AG04450 (cell line): ENCODE measurements around the gene PLPPR3. TPM values are rescaled to one million over a fixed set of nuclear protein-coding genes. Genes with fewer than 3 reads are reported as not detected.
A peak's percentile ranks its signal among the peaks of the same experiment; 100 is the strongest.

Experiments used
- CTCF ChIA-PET: fragments of 300-600, 350-600 bp; formaldehyde crosslinking; extraction: SDS; loops from one replicate; lab custom pipeline; 2022; ENCODE audit warnings: antibody characterized with exemption, inconsistent platforms; lab: Charles Lee
- POLR2A ChIA-PET: fragments of 350-600 bp; formaldehyde crosslinking; extraction: SDS; loops from one replicate; lab custom pipeline; 2021; ENCODE audit warnings: antibody characterized with exemption, inconsistent platforms; lab: Yijun Ruan, JAX
- DNase-seq: peaks from one replicate; pipeline ENCODE4 v3.0.0-alpha.2; 2011; ENCODE audit warnings: low read depth, low spot score
- H3K27ac ChIP-seq: one replicate; pipeline ENCODE4 v1.5.1; 2012; ENCODE audit warnings: low read depth, low read length, control low read depth
- H3K27me3 ChIP-seq: one replicate; pipeline ENCODE4 v1.6.0; 2012; ENCODE audit warnings: low read length; ENCODE audit not compliant: control insufficient read depth, insufficient read depth
- H3K4me3 ChIP-seq: 2 replicates; pipeline ENCODE4 v1.5.1; 2011; ENCODE audit warnings: mild to moderate bottlenecking, low read depth, low read length, control low read depth
- H3K9me3 ChIP-seq: 2 replicates; pipeline ENCODE4 v1.5.1; 2012; ENCODE audit warnings: low read length; ENCODE audit not compliant: control insufficient read depth, insufficient read depth
- polyA plus RNA-seq: library from polyadenylated mRNA; depleted of rRNA; stranded (reverse); fragments of >200 nt; gene quantifications from 2 replicates; pipeline ENCODE4 v1.2.3, GENCODE V29; 2011
- TF ChIP-seq, protein P1 (sequence below): IDR thresholded peaks from 2 replicates; pipeline ENCODE4 v1.5.1; 2011; ENCODE audit warnings: low read depth, low read length, control low read depth, inconsistent platforms

PLPPR3 gene
- polyA plus RNA-seq, 1 experiment, result 1.3 TPM

DNA sequence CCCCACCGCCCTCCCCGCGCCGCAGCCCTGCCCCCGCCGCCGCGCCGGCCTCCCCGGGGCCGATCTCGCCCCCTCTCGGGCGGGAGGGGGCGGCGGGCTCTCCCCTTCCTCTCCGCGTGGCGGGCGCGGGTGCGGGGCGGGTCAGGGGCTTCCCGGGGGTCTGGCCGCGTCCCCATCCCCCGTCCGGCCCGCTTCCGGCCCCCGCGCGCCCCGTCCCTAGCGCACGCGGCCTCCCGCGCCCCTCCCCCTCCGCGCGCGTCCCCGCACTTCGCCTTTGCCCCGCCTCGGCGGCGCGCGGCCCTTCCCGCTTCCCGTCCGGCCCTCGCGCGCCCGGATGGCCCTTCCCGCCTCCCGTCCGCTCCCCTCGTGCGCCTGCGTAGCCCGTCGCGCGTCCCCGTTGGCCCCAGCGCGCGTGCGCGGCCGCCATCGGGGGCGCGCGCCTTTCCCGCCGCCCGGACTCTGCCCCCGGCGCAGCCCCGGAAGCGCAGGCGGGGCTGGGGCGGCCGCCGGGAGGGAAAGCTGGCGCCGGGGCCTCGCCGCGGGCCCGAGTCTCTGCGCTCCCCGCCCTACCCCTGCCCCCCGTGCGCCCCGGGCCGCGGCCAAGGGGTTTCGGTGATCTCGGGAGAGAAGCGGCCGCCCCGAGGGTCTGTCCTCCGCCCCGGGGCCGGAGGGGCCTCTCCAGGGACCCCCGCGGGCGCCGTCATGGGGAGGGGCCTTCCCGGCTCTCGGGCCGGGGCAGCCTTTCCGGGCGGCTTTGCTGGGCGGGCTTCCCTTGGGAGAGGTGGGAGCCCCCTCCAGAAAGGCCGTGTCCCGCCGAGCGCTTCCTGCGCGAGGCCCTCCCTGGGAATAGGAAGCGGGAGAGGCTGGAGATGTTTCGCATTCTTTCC lies 24.0 kb downstream of the PLPPR3 start:
- ChIA-PET CTCF (interaction anchor here (2.2 kb wide), 1 partner anchor 27 kb away, joined by 9 read pairs; no protein-coding TSS in a partner anchor), POLR2A (interaction anchor here (0.9 to 2.3 kb wide), 3 partner anchors 14 to 19 kb away, joined by 3 to 11 read pairs (median 5); no protein-coding TSS in a partner anchor)
- Histone ChIP-seq H3K27ac (peak overlapping the region; percentile 70), H3K27me3 (no peaks in the 10 kb centered on the region), H3K9me3 (no peaks in the 10 kb centered on the region; the same call in 1 of the 2 replicates), H3K4me3 (peak overlapping the region; percentile 90)
- DNase-seq, result peak; percentile 66
- TF ChIP-seq, protein P1, sequence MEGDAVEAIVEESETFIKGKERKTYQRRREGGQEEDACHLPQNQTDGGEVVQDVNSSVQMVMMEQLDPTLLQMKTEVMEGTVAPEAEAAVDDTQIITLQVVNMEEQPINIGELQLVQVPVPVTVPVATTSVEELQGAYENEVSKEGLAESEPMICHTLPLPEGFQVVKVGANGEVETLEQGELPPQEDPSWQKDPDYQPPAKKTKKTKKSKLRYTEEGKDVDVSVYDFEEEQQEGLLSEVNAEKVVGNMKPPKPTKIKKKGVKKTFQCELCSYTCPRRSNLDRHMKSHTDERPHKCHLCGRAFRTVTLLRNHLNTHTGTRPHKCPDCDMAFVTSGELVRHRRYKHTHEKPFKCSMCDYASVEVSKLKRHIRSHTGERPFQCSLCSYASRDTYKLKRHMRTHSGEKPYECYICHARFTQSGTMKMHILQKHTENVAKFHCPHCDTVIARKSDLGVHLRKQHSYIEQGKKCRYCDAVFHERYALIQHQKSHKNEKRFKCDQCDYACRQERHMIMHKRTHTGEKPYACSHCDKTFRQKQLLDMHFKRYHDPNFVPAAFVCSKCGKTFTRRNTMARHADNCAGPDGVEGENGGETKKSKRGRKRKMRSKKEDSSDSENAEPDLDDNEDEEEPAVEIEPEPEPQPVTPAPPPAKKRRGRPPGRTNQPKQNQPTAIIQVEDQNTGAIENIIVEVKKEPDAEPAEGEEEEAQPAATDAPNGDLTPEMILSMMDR, result no peak

DNA sequence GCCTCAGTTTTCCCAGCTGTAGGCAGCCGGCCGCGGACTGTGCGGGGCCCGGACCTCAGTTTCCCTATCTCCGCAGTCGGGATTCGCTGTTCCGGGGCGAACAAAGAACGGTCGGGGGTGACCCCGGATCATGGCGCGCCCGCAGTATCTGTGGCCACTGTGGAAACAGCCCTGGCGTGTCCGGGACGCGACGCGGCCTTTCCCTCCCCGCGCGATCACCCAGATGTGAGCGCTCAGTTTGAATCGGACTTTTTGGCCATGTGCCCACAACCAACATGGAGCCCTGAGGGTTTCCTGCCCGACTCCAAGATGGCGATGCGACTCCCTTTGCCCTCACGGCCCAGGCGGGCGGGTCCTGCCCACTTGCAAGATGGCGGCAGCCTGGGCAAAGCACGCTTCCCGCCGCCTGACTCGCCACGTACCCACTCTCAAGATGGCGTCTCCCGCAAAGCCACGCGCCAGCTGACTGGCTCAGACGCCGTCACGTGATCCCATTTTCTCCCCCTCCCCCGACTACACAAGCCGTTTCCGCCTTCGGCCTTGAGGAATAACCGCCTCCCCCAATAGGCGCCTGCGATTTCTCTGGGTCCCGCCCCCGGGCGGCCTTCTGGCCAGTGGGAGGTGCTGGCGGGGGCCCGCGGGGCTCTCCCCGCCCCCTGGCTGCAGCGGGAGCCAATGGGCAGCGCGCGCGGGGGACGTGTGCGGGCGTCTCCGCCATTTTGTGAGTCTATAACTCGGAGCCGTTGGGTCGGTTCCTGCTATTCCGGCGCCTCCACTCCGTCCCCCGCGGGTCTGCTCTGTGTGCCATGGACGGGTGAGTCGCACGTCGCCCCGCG lies 24.8 kb downstream of the PLPPR3 start, which contains the start of gene PTBP1:
TSS of gene PTBP1 (plus strand) at position 761 of the 836 bp plus-strand sequence. CDS start at position 807, 46 bp downstream.
- Histone ChIP-seq H3K27ac (peak within 1 kb of the TSS; percentile 70), H3K27me3 (no peaks in the 10 kb centered on the region), H3K4me3 (peak within 1 kb of the TSS; percentile 90), H3K9me3 (no peaks in the 10 kb centered on the region; the same call in 1 of the 2 replicates)
- DNase-seq, result peak; percentile 100
- CTCF ChIA-PET, result no interaction called here
- POLR2A ChIA-PET, result interaction anchor here (0.6 to 2.3 kb wide), 6 partner anchors 13 to 187 kb away, joined by 3 to 11 read pairs (median 4); partner anchors contain the start of gene WDR18
- TF ChIP-seq, protein P1, result no peak

DNA sequence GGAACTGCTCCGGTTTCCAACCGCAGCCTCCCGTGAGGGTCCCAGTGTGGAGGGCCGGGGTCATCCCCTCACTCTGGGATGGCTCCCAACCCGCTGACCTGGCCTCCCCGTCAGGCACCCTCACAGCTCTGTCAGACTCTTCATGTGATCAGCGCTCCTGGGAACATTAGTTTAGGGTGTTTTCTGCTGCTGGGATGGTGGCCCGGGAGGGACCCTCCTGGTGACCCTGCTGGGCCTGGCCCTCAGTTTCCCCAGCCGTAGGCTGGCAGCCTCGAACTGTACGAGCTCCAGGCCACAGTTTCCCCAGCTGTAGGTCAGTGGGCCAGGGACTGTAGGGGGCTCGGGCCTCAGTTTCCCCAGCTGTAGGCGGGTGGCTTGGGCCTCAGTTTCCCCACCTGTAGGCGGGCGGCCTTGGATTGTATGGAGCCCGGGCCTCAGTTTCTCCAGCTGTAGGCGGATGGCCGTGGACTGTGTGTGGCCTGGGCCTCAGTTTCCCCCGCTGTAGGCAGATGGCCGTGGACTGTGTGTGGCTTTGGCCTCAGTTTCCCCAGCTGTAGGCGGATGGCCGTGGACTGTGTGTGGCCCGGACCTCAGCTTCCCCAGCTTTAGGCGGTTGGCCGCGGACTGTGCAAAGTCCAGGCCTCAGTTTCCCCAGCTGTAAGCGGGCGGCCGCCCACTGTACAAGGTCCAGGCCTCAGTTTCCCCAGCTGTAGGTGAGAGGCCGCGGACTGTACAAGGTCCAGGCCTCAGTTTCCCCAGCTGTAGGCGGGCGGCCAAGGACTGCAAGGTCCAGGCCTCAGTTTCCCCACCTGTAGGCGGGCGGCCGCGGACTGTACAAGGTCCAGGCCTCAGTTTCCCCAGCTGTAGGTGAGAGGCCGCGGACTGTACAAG lies 25.8 kb downstream of the PLPPR3 start:
- CTCF ChIA-PET, result no interaction called here
- Histone ChIP-seq H3K27ac (peak overlapping the region; percentile 65), H3K9me3 (no peaks in the 10 kb centered on the region; the same call in 1 of the 2 replicates), H3K4me3 (peak overlapping the region; percentile 66), H3K27me3 (no peaks in the 10 kb centered on the region)
- DNase-seq, result no peak
- TF ChIP-seq, protein P1, result no peak
- POLR2A ChIA-PET, result interaction anchor here (0.7 to 2.3 kb wide), 3 partner anchors 17 to 103 kb away, joined by 3 to 11 read pairs (median 6); no protein-coding TSS in a partner anchor

DNA sequence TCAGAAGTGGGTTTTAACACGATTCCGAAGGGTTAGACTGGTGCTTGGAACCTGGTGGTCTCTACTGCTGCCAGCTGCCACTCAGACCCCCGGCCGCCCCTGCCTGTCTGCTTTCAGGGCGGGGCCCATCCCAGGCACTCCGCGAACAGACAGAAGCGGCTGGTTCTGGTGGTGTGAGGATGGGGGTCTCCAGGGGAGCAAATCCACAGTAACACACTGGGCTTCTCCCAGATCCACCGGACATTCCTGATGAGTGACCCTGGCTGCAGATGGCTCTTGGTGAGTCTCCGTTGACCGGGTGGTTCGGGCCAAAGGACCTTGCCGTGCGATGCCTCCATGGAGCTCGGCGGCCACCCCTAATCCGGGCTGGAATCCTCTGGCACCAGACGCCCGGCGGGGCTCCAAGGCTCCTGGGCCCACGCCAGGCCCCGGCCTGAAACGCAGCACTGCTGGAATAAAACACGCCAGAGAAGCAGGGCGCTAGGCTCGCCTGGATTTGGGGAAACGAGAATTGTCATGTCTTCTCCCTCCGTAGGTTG lies 26.6 kb downstream of the PLPPR3 start:
- H3K4me3 ChIP-seq, result no peak overlapping the region
- no peaks in the 10 kb centered on the region; the same call in 1 of the 2 replicates for H3K9me3 ChIP-seq
- CTCF ChIA-PET, result no interaction called here
- TF ChIP-seq, protein P1, result no peak
- H3K27me3 ChIP-seq, result no peaks in the 10 kb centered on the region
- no peak for DNase-seq
- POLR2A ChIA-PET, result interaction anchor here (0.7 kb wide), 1 partner anchor 104 kb away, joined by 3 read pairs; no protein-coding TSS in a partner anchor
- no peak overlapping the region for H3K27ac ChIP-seq
